Left cardiac atrium (tissue), 4 donors: ENCODE data around the gene HBM. TPM values are rescaled to one million over a fixed set of nuclear protein-coding genes. Genes with fewer than 3 reads are reported as not detected.
A peak's percentile ranks its signal among the peaks of the same experiment; 100 is the strongest.
"Not testable (repeated sequence)": the region's sequence is repeated elsewhere in the genome, so short reads cannot be mapped to it uniquely, and the experiment has no call there.

Source experiments
- ATAC-seq, 2 donors: fragments of 200-7000 bp; cut with Tn5 transposase; one replicate each; pipeline ENCODE4 v1.9.1; 2020; ENCODE audit warnings: mild to moderate bottlenecking in 2 of 2, moderate library complexity in 2 of 2
- DNase-seq: peaks from one replicate; pipeline ENCODE4 v3.0.0-alpha.2; 2020
- intact Hi-C, 2 donors: fragments of 100-400 bp; cut with DNase I; formaldehyde crosslinking; loops; one replicate each; pipeline versions ENCODE4 v1.14.1 to v1.15.1; 2022 to 2023
- total RNA-seq, 2 donors: library from RNA; stranded (reverse); fragmentation: NEBNext Ultra II Directional; extraction: Animal tissue kit (Norgen Biotek cat#: 25700); gene quantifications; one replicate each; pipeline ENCODE4 v1.2.1, GENCODE V29; 2021
- donor health status: DM: no; HTN: yes; CAD: no.
- donor health status: DM: no; HTN: yes; CAD: no; lungs with severe emphysema.
- donor health status: DM: yes; HTN: yes; CAD: no.
- donor health status: Dilated cardiomyopathy.

Gene HBM
- total RNA-seq, 2 donors from 2014 or later: not detected

- intact Hi-C loops, DNase-seq: not testable (repeated sequence)
- peak; percentile 13 to 65 for ATAC-seq
These were observed 45.9 kb downstream of the HBM start for GRCh38 chr16:211631-212180.

- ATAC-seq: peak in 1 of 2 donors; percentile 65
- intact Hi-C loops: no loop called here
- no peak for DNase-seq
These were observed 47.2 kb downstream of the HBM start for GRCh38 chr16:212999-213398.

Other genes starting within 250 kb of the HBM start
- 10 to 100 TPM; 11.4 to 11.7 TPM for gene POLR3K, start 112.4 kb upstream of the HBM start, total RNA-seq
- 10 to 100 TPM; 54.7 to 56.9 TPM for gene SNRNP25, start 112.2 kb upstream of the HBM start, total RNA-seq
- gene RHBDF1, start 93.3 kb upstream of the HBM start, total RNA-seq: 10 to 100 TPM; 15.5 to 22.1 TPM
- 10 to 100 TPM; 29.9 to 40.2 TPM for gene MPG, start 87.8 kb upstream of the HBM start, total RNA-seq
- gene NPRL3, start 27.3 kb upstream of the HBM start, total RNA-seq: 10 to 100 TPM; 18.3 to 18.7 TPM
- gene HBZ, start 13.3 kb upstream of the HBM start, total RNA-seq: under 1 TPM in 1 of 2 donors, not detected in 1; 0.32 TPM
- gene HBA2, start 6.9 kb downstream of the HBM start, total RNA-seq: 100 to 1,000 TPM in 1 of 2 donors, 10 to 100 TPM in 1; 50.7 to 136 TPM
- 100 to 1,000 TPM in 1 of 2 donors, 10 to 100 TPM in 1; 62.0 to 232 TPM for gene HBA1, start 10.7 kb downstream of the HBM start, total RNA-seq
- not detected for gene HBQ1, start 14.5 kb downstream of the HBM start, total RNA-seq
- 10 to 100 TPM; 28.2 to 32.9 TPM for gene LUC7L, start 63.5 kb downstream of the HBM start, total RNA-seq
- 100 to 1,000 TPM; 119 to 160 TPM for gene FAM234A, start 68.8 kb downstream of the HBM start, total RNA-seq
- 10 to 100 TPM; 14.8 to 15.3 TPM for gene RGS11, start 110.0 kb downstream of the HBM start, total RNA-seq
- 1 to 10 TPM; 4.9 to 5.1 TPM for gene ARHGDIG, start 114.6 kb downstream of the HBM start, total RNA-seq
- gene PDIA2, start 117.2 kb downstream of the HBM start, total RNA-seq: 1 to 10 TPM; 2.4 to 3.6 TPM
- gene AXIN1, start 186.7 kb downstream of the HBM start, total RNA-seq: 10 to 100 TPM; 10.9 to 12.3 TPM
- gene MRPL28, start 204.6 kb downstream of the HBM start, total RNA-seq: 10 to 100 TPM; 63.2 to 63.4 TPM
- gene PGAP6, start 216.0 kb downstream of the HBM start, total RNA-seq: 10 to 100 TPM; 27.3 to 33.5 TPM
- 10 to 100 TPM; 45.3 to 71.1 TPM for gene NME4, start 231.2 kb downstream of the HBM start, total RNA-seq
- 10 to 100 TPM in 1 of 2 donors, 1 to 10 TPM in 1; 8.9 to 15.9 TPM for gene DECR2, start 235.9 kb downstream of the HBM start, total RNA-seq